ENCODE data around the gene LMBRD2.

Gene LMBRD2

DNA sequence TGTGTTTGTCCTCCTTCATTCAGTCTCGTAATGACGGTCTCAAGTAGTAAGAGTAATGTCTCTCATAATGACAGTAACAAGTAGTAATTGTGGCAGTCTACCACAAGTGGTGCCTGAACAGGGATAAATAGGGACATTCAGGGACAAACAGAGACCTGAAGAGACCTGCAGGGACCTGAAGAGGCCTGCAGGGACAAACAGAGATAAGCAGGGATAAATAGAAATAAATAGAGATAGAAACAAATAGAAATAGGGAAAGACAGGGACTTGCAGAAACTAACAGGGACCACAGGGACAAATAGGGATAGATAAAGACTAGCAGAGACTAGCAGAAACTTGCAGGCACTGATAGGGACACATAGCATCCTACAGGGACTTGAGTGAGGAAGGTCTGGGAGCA lies 92.9 kb downstream of the LMBRD2 start:
- Histone ChIP-seq H3K9me3 (ENCODE audit: severe bottlenecking) (no peaks in the 10 kb centered on the region), H3K27ac (ENCODE audit: poor library complexity, severe bottlenecking) (no peak overlapping the region), H3K27me3 (ENCODE audit: insufficient read depth, poor library complexity, severe bottlenecking) (no peaks in the 10 kb centered on the region), H3K4me1 (ENCODE audit: insufficient read depth, poor library complexity, severe bottlenecking) (peaks cover 3% of the 10 kb centered on the region), H3K36me3 (ENCODE audit: low read depth) (no peaks in the 10 kb centered on the region), H3K4me3 (ENCODE audit: severe bottlenecking) (no peak overlapping the region)
- ATAC-seq (ENCODE audit: low read depth): no peak
- TF ChIP-seq, protein P1, sequence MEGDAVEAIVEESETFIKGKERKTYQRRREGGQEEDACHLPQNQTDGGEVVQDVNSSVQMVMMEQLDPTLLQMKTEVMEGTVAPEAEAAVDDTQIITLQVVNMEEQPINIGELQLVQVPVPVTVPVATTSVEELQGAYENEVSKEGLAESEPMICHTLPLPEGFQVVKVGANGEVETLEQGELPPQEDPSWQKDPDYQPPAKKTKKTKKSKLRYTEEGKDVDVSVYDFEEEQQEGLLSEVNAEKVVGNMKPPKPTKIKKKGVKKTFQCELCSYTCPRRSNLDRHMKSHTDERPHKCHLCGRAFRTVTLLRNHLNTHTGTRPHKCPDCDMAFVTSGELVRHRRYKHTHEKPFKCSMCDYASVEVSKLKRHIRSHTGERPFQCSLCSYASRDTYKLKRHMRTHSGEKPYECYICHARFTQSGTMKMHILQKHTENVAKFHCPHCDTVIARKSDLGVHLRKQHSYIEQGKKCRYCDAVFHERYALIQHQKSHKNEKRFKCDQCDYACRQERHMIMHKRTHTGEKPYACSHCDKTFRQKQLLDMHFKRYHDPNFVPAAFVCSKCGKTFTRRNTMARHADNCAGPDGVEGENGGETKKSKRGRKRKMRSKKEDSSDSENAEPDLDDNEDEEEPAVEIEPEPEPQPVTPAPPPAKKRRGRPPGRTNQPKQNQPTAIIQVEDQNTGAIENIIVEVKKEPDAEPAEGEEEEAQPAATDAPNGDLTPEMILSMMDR (IDR thresholded peaks at IDR 0.05; ENCODE audit: poor library complexity, severe bottlenecking): no peak
- no peak for DNase-seq (ENCODE audit: low spot score)

- Histone ChIP-seq H3K4me3 (ENCODE audit: severe bottlenecking) (no peak overlapping the region), H3K9me3 (ENCODE audit: severe bottlenecking) (no peaks in the 10 kb centered on the region), H3K4me1 (ENCODE audit: insufficient read depth, poor library complexity, severe bottlenecking) (peaks cover 3% of the 10 kb centered on the region), H3K27ac (ENCODE audit: poor library complexity, severe bottlenecking) (no peak overlapping the region), H3K36me3 (ENCODE audit: low read depth) (no peaks in the 10 kb centered on the region), H3K27me3 (ENCODE audit: insufficient read depth, poor library complexity, severe bottlenecking) (no peaks in the 10 kb centered on the region)
- DNase-seq (ENCODE audit: low spot score): no peak
- TF ChIP-seq, protein P1 (IDR thresholded peaks at IDR 0.05; ENCODE audit: poor library complexity, severe bottlenecking): no peak
- no peak for ATAC-seq (ENCODE audit: low read depth)
These were observed 94.3 kb downstream of the LMBRD2 start for GRCh38 chr5:36057386-36057785.

- no peaks in the 10 kb centered on the region for H3K9me3 ChIP-seq (ENCODE audit: severe bottlenecking)
- no peaks in the 10 kb centered on the region for H3K36me3 ChIP-seq (ENCODE audit: low read depth)
- TF ChIP-seq, protein P1 (IDR thresholded peaks at IDR 0.05; ENCODE audit: poor library complexity, severe bottlenecking): no peak
- H3K27ac ChIP-seq (ENCODE audit: poor library complexity, severe bottlenecking): no peak overlapping the region
- H3K4me3 ChIP-seq (ENCODE audit: severe bottlenecking): no peak overlapping the region
- ATAC-seq (ENCODE audit: low read depth): no peak
- H3K27me3 ChIP-seq (ENCODE audit: insufficient read depth, poor library complexity, severe bottlenecking): no peaks in the 10 kb centered on the region
- DNase-seq (ENCODE audit: low spot score): no peak
- peaks cover 3% of the 10 kb centered on the region for H3K4me1 ChIP-seq (ENCODE audit: insufficient read depth, poor library complexity, severe bottlenecking)
These were observed 95.3 kb downstream of the LMBRD2 start for GRCh38 chr5:36056422-36056821.

DNA sequence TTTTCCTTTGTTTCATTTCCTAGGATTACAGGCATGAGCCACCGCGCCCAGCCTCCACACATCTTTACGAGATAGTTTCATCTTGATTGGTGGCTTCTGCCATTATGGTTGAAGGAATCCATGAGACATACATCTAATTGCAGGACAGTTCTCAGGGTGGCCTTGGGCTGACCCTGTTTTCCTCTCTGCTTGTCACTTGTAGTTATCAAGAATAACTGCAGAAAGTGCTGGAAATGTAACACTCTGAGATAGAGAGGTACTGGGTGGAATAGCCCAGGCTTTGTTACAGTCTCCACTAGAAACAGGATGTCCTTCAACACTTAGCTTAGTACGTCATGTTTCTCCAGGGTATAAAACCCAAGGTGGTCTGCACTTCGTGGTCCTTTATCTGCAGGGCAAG lies 95.7 kb downstream of the LMBRD2 start:
- DNase-seq (ENCODE audit: low spot score) (no peak), ATAC-seq (ENCODE audit: low read depth) (no peak)
- TF ChIP-seq, protein P1 (IDR thresholded peaks at IDR 0.05; ENCODE audit: poor library complexity, severe bottlenecking): no peak
- Histone ChIP-seq H3K4me1 (ENCODE audit: insufficient read depth, poor library complexity, severe bottlenecking) (peaks cover 3% of the 10 kb centered on the region), H3K9me3 (ENCODE audit: severe bottlenecking) (no peaks in the 10 kb centered on the region), H3K4me3 (ENCODE audit: severe bottlenecking) (no peak overlapping the region), H3K27ac (ENCODE audit: poor library complexity, severe bottlenecking) (no peak overlapping the region), H3K36me3 (ENCODE audit: low read depth) (no peaks in the 10 kb centered on the region), H3K27me3 (ENCODE audit: insufficient read depth, poor library complexity, severe bottlenecking) (no peaks in the 10 kb centered on the region)

GRCh38 chr5:36054647-36055046 lies 97.0 kb downstream of the LMBRD2 start:
- 0 out of 3 replicates have a peak, but pooled peaks have one; percentile 18 for ATAC-seq (ENCODE audit: low read depth)
- no peaks in the 10 kb centered on the region for H3K4me1 ChIP-seq (ENCODE audit: insufficient read depth, poor library complexity, severe bottlenecking)

More at GRCh38 chr5:36054647-36055046, 97.0 kb downstream of the LMBRD2 start:
- Histone ChIP-seq H3K27ac (ENCODE audit: poor library complexity, severe bottlenecking) (no peak overlapping the region), H3K27me3 (ENCODE audit: insufficient read depth, poor library complexity, severe bottlenecking) (no peaks in the 10 kb centered on the region), H3K4me3 (ENCODE audit: severe bottlenecking) (no peak overlapping the region), H3K9me3 (ENCODE audit: severe bottlenecking) (no peaks in the 10 kb centered on the region), H3K36me3 (ENCODE audit: low read depth) (no peaks in the 10 kb centered on the region)
- TF ChIP-seq, protein P1 (IDR thresholded peaks at IDR 0.05; ENCODE audit: poor library complexity, severe bottlenecking): no peak
- no peak for DNase-seq (ENCODE audit: low spot score)
